HepG2 (cell line): ENCODE measurements around the gene BCAS1. TPM values are rescaled to one million over a fixed set of nuclear protein-coding genes. Genes with fewer than 3 reads are reported as not detected.

Experiments
- ATAC-seq: fragments of 200-7000 bp; cut with Tn5 transposase; 3 replicates; pipeline ENCODE4 v1.9.1; 2020; ENCODE audit warnings: mild to moderate bottlenecking, moderate library complexity
- BruUV-seq: library from RNA; stranded (reverse); fragments of 400-500 nt; replicated peaks from 2 replicates; lab custom pipeline; 2021; lab: Mats Ljungman, UMichigan
- CTCF ChIA-PET: fragments of 300-600 bp; formaldehyde crosslinking; extraction: SDS; loops from one replicate; lab custom pipeline; 2021; ENCODE audit warnings: low total read pairs, inconsistent platforms, low intra/inter-chr PET ratio; lab: Yijun Ruan, JAX
- POLR2A ChIA-PET: fragments of 350-600 bp; sonication (Branson Sonifier 250); formaldehyde crosslinking; loops from one replicate; lab custom pipeline; 2020; ENCODE audit warnings: antibody characterized with exemption, inconsistent platforms; lab: Yijun Ruan, JAX
- DNase-seq: peaks from one replicate; pipeline ENCODE4 v3.0.0-alpha.2; 2015; ENCODE audit warnings: low spot score
- FAIRE-seq: peaks from 3 replicates; lab custom pipeline; 2011; peaks lifted over from hg19 to GRCh38; lab: Jason Lieb, UNC
- H2AFZ ChIP-seq: one replicate; pipeline ENCODE4 v1.6.1; 2011; ENCODE audit warnings: low read length, inconsistent platforms
- H3K27ac ChIP-seq: fragments of 300-600 bp; 3 replicates; pipeline ENCODE4 v1.8.0; 2011; ENCODE audit warnings: mixed run types, mild to moderate bottlenecking, mixed read lengths, low read length, inconsistent platforms; ENCODE audit not compliant: insufficient read depth; ENCODE audit errors: extremely low read length
- H3K27me3 ChIP-seq, 2 experiments: fragments of 200-600 bp in 1 of 2; 2 replicates in 1 of 2; 3 replicates in 1 of 2; pipeline versions ENCODE4 v1.6.0 to v1.8.0; 2011; ENCODE audit warnings: low read length in 2 of 2, mild to moderate bottlenecking in 2 of 2, moderate library complexity in 2 of 2, inconsistent platforms in 1 of 2; ENCODE audit not compliant: insufficient read depth in 2 of 2, control insufficient read depth in 1 of 2
- H3K36me3 ChIP-seq, 2 experiments: fragments of 200-600 bp in 1 of 2; replicated peaks in 1 of 2; 2 replicates in 1 of 2; 3 replicates in 1 of 2; pipeline versions ENCODE4 v1.5.1 to v1.8.0; 2011; ENCODE audit warnings: low read length in 2 of 2, inconsistent platforms in 1 of 2; ENCODE audit not compliant: insufficient read depth in 2 of 2, control insufficient read depth in 1 of 2
- H3K4me1 ChIP-seq: 2 replicates; pipeline ENCODE4 v1.5.1; 2012; ENCODE audit warnings: low read length, inconsistent platforms; ENCODE audit not compliant: insufficient read depth
- H3K4me2 ChIP-seq: 2 replicates; pipeline ENCODE4 v1.6.0; 2011; ENCODE audit warnings: low read depth, low read length, inconsistent platforms
- H3K4me3 ChIP-seq, 3 experiments: fragments of 200-600 bp in 1 of 3; sonication (generic), shearing (Covaris generic) in 1 of 3; replicated peaks in 1 of 3; 2 replicates each; pipeline ENCODE4 v1.5.1; 2011 to 2016; ENCODE audit warnings: low read length in 3 of 3, inconsistent platforms in 2 of 3, low read depth in 2 of 3, mild to moderate bottlenecking in 2 of 3, control low read depth in 1 of 3, mixed read lengths in 1 of 3; ENCODE audit not compliant: insufficient read depth in 1 of 3
- H3K79me2 ChIP-seq: one replicate; pipeline ENCODE4 v1.6.1; 2011; ENCODE audit warnings: low read length, inconsistent platforms; ENCODE audit not compliant: insufficient read depth
- H3K9ac ChIP-seq: 2 replicates; pipeline ENCODE4 v1.6.0; 2011; ENCODE audit warnings: mild to moderate bottlenecking, low read depth, low read length, inconsistent platforms; ENCODE audit not compliant: insufficient read depth
- H3K9me3 ChIP-seq: 2 replicates; pipeline ENCODE4 v1.5.1; 2012; ENCODE audit warnings: mild to moderate bottlenecking, low read length
- H4K20me1 ChIP-seq: 2 replicates; pipeline ENCODE4 v1.6.0; 2011; ENCODE audit warnings: inconsistent platforms, mild to moderate bottlenecking, low read length, moderate library complexity; ENCODE audit not compliant: insufficient read depth
- ARID3A ChIP-seq: IDR thresholded peaks from 2 replicates; pipeline ENCODE4 v1.6.1; 2012; ENCODE audit warnings: low read depth, low read length, improper control_type of control experiment
- DMTF1 ChIP-seq: sonication (generic); formaldehyde crosslinking; IDR thresholded peaks from 2 replicates; pipeline ENCODE4 v1.4.0; 2020; ENCODE audit warnings: mild to moderate bottlenecking, missing genetic modification reagents
- PLRG1 ChIP-seq: fragments of 450-650 bp; conservative IDR thresholded peaks from 2 replicates; pipeline ENCODE4 v1.6.1; 2016
- ZNF781 ChIP-seq: sonication (generic); formaldehyde crosslinking; IDR thresholded peaks from 2 replicates; pipeline ENCODE4 v1.5.1; 2020; ENCODE audit warnings: borderline replicate concordance, mild to moderate bottlenecking, missing genetic modification reagents; ENCODE audit errors: not compliant biosample characterization
- ZNF891 ChIP-seq: sonication (generic); formaldehyde crosslinking; IDR thresholded peaks from 2 replicates; pipeline ENCODE4 v1.5.0; 2020; ENCODE audit warnings: mild to moderate bottlenecking, missing genetic modification reagents
- WGBS: methylation state at CpG from one replicate; pipeline ENCODE4 v1.1.6; 2017; ENCODE audit warnings: low lambda C conversion rate; 5-methylcytosine and 5-hydroxymethylcytosine counted together
- in situ Hi-C: cut with HindIII; loops from 2 replicates; pipeline ENCODE4 v1.10.0; 2017; ENCODE audit warnings: low pct_unique_long_range_greater_than_20kb; ENCODE audit not compliant: extremely low pct_ligation_motif_present
- intact Hi-C: fragments of 100-400 bp; cut with micrococcal nuclease; formaldehyde crosslinking; loops from one replicate; pipeline ENCODE4 v1.10.0; 2022; ENCODE audit not compliant: unreplicated experiment
- polyA plus RNA-seq, 8 experiments: library from polyadenylated mRNA; depleted of rRNA in 3 of 8; stranded (reverse) in 7 of 8; unstranded in 1 of 8; fragments of >200 nt; fragmentation: Illumina TruSeq in 4 of 8; extraction: Trizol in 4 of 8; gene quantifications; 2 replicates each; pipeline versions ENCODE4 v1.2.1 to v1.2.3, GENCODE V29; 2011 to 2016; ENCODE audit warnings: low read depth in 4 of 8, missing spikeins in 1 of 8, mixed read lengths in 1 of 8; ENCODE audit not compliant: insufficient read depth in 1 of 8
- total RNA-seq, 5 experiments: library from RNA; depleted of rRNA; stranded (reverse); fragments of >200 nt; fragmentation: Illumina TruSeq; extraction: Trizol; gene quantifications; 2 replicates each; pipeline ENCODE4 v1.2.3, GENCODE V29; 2016; ENCODE audit warnings: low read depth in 1 of 5
- TF ChIP-seq, protein P1 (sequence below): sonication (generic); formaldehyde crosslinking; IDR thresholded peaks from 2 replicates; pipeline ENCODE4 v1.4.0; 2020; ENCODE audit warnings: missing genetic modification reagents

The BCAS1 gene
- total and polyA plus RNA-seq, 2 of the 13 experiments (the other 11 are each of a cell fraction or from before 2014, with no cell fraction given), result 0.55 to 0.91 TPM

DNA sequence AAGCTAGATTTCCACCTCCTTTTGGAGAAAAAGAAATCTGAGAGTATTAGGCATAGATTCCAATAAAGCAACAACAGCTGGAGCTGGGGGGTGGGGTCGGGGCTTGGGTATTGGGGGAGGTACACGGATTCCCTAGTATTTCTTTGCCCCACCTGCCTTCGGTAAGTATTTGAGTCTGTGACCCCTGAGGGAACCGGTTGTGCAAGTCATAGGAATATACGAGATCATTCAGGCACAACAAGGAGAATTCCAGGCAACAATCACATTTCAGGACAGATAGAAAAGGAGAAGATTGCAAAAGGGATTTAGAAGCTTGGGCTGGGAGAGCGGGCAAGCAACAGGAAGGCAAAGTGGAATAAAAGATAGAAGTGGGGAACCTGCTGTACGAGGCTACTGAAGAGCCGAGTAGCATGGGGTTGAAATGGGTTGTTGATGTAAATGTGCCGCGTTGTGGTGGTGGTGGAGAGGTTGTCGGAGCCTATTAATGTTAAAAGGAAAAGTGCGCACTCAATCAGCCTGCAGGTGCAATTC is 148.9 kb downstream of the BCAS1 start:
- POLR2A ChIA-PET, result no interaction called here
- Histone ChIP-seq H3K4me2 (no peak overlapping the region), H2AFZ (no peak overlapping the region), H4K20me1 (no peaks in the 10 kb centered on the region), H3K9me3 (no peaks in the 10 kb centered on the region), H3K27me3 (peaks cover 0 to 2% of the 10 kb centered on the region in 2 experiments; a peak in 1 of 5 replicates), H3K4me3 (no peak overlapping the region), H3K27ac (no peak overlapping the region), H3K4me1 (peaks cover 56% of the 10 kb centered on the region), H3K9ac (no peak overlapping the region), H3K79me2 (no peaks in the 10 kb centered on the region), H3K36me3 (no peaks in the 10 kb centered on the region)
- WGBS, result 49% methylated on average over 12 of the region's 12 CpGs
- FAIRE-seq (no peak), ATAC-seq (no peak), DNase-seq (no peak)
- in situ Hi-C loops (no loop called here), intact Hi-C loops (no loop called here)
- TF ChIP-seq ZNF891 (no peak), ZNF781 (CRISPR knock-in tag) (no peak), ARID3A (no peak), DMTF1 (CRISPR knock-in tag) (no peak), PLRG1 (no peak)
- TF ChIP-seq, protein P1, sequence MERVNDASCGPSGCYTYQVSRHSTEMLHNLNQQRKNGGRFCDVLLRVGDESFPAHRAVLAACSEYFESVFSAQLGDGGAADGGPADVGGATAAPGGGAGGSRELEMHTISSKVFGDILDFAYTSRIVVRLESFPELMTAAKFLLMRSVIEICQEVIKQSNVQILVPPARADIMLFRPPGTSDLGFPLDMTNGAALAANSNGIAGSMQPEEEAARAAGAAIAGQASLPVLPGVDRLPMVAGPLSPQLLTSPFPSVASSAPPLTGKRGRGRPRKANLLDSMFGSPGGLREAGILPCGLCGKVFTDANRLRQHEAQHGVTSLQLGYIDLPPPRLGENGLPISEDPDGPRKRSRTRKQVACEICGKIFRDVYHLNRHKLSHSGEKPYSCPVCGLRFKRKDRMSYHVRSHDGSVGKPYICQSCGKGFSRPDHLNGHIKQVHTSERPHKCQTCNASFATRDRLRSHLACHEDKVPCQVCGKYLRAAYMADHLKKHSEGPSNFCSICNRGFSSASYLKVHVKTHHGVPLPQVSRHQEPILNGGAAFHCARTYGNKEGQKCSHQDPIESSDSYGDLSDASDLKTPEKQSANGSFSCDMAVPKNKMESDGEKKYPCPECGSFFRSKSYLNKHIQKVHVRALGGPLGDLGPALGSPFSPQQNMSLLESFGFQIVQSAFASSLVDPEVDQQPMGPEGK (CRISPR knock-in tag), result no peak
- no TSS peak for BruUV-seq
- CTCF ChIA-PET, result no interaction called here
